NOMO-1 treated with DMSO at 0.1 percent for 48 hours (cell line): ENCODE data around the gene PNMA6F.
"Not testable (repeated sequence)": the region's sequence is repeated elsewhere in the genome, so short reads cannot be mapped to it uniquely, and the experiment has no call there.

Source experiments
- DNase-seq: peaks from one replicate; lab custom pipeline; 2025; ENCODE audit not compliant: unreplicated experiment; lab: John Stamatoyannopoulos, UW

Gene PNMA6F

DNA sequence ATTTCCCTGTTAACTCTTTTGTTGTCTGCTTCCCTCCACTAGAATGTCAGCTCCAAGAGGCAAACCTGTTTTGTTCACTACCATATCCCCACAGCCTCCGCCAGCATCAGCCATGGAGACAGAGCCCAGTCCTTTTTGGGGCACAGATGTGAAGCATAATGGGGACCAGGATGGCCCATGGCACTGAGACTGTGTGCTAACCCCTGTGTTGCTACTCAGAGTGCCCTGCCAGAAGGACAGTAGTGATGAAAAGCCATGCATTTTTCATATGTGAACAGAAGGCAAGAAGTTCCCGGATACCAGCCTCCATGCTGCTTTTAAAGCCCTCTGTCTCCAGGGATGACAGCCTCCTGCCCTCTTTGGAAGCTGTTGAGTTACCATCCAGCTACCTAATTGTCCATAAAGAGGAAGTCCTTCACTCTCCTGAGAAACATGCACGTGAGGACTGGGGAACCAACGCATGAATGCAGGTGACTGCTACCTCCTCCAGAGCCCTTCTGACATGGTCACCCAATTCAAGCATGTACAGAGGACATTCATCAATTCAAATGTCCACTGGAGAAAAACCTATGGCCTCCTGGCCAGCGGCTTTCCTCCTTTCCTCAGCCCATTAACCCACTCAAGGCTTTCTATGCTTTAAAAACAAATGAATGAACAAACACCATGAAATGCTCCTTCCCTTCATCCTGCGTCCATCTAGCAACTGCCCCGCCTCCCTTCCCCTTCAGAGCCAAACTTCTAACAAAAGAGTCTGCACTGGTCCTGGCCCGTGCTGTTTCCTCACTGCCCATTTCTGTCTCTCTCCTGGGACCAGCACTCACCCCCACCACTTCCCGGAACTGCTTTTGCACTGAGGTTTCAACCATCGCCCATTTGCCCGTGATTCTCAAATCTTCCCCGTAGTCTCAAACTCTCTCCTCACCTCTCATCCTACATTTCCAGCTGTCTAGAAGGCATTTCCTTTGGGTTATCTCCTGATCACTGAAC is 18.0 kb downstream of the PNMA6F start:
- DNase-seq, result no peak

DNA sequence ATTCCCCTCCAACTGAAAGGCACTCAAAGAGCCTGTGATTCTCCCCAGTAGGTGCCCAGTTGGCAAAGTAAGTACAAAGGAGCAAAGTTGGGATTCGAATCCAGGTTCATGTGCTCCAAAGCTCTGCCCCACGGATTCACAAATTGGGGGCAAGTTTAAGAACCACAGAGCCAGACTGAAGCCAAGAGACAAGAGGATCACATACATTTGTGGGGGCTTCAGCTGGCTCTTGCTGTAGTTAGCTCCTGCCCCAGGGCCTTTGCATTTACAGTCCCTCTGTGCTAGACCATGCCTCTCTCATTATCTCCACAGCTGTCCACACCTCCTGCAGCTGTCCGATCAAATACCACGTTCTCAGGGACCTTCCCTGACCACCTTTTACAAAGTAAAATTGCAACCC is 18.8 kb downstream of the PNMA6F start:
- DNase-seq, result no peak

GRCh38 chrX:153301746-153302145 is 19.8 kb downstream of the PNMA6F start:
- DNase-seq, result no peak

DNA sequence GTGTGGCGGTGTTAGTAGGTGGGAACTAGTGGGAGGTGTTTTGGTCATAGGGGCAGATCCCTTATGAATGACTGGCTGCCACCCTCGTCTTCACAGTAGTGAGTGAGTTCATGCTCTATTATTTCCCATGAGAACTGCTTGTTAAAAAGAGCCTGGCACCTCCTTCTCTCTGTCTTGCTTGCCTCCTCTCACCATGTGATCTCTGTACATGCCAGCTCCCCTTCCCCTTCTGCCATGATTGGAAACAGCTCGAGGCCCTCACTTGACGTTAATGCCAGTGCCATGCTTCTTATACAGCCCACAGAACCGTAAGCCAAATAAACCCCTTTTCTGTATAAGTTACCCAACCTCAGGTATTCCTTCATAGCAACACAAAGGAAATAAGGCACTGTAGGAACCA is 21.7 kb downstream of the PNMA6F start:
- DNase-seq, result no peak

DNA sequence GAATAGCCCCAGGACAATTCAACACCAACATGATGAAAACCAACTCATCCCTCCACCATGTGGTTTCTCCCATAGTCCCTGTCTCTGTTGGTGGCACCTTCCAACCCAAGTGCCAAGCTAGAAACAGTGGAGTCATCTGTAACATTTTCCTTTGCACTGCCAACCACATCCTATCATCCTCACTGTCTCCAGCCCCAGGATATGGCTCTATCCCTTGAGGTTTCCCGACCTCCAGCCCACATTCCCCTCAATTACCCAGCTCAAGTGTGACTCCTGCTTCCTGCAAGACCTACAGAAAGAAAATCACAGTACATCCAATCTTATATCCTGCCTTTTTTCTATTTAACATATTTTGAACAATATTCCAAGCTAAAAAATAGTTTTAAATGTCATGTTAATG is 24.2 kb downstream of the PNMA6F start:
- no peak for DNase-seq

DNA sequence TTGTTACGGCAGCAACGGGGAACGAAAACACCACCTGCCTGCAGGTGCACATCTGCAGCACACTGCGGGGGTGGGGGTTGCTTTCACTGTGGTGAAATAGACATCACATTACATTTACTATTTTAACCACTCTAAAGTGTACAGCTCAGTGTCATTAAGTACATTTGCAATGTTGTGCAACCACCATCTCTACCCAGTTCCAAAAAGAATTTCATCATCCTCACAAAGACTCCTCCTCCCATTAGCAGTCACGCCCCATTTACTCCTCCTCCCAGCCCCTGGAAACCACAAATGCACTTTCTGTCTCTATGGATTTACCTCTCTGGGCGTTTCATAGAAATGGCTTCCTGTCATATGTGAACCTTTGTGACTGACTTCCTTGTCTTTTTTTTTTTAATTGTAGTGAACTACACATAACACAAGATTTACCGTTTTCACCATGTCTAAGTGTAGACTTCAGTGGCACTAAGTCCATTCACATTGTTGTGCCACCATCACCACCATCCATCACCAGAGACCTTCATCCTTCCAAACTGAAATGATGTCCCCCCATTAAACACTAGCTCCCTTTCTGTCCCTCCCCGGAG is 28.0 kb downstream of the PNMA6F start:
- DNase-seq, result not testable (repeated sequence)

GRCh38 chrX:153288807-153289206 is 32.8 kb downstream of the PNMA6F start:
- DNase-seq, result not testable (repeated sequence)

DNA sequence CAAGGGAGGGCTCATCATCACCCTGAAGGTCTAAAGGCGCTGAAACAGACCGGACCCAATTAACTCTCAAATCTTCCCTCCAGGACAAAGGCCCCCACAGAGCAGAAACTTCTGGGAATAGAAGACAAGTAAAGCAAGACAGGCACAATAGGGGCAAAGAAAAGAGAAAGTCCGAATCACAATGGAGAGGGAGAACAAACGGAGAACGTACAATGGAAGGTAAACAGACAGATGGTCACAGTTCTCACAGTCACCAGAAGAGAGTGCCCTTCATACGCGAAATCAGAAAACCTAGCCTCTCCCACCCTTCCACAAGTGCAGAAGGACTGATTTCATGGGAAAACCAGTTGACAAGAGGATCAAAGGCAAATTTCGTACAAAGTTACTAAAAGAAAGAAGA is 35.9 kb downstream of the PNMA6F start:
- DNase-seq, result not testable (repeated sequence)

DNA sequence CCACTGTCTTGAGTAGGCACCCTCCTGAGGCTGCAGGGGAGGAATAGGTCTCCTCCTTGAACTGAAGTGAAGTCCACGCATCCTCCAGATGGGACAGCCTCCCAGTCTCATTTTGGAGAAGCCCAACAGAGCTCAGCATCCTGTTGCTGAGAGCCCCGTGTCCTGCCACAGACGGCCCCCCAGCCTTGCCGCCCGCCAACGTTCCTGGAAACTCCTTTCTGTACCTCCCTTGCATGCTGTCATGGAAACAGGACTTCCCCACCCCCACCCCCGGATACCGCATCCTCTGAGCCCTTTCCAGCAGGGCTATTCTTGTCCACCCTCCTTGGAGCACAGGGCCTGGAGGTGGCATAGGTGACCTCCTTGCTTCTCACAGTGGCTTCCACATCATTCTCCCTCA is 37.6 kb downstream of the PNMA6F start:
- DNase-seq, result not testable (repeated sequence)

- not testable (repeated sequence) for DNase-seq
These were observed 39.8 kb downstream of the PNMA6F start for GRCh38 chrX:153281784-153282183.

- not testable (repeated sequence) for DNase-seq
These were observed 42.3 kb downstream of the PNMA6F start for GRCh38 chrX:153279304-153279703.

- not testable (repeated sequence) for DNase-seq
These were observed 45.5 kb downstream of the PNMA6F start for GRCh38 chrX:153276049-153276448.

GRCh38 chrX:153275418-153275817 is 46.1 kb downstream of the PNMA6F start:
- not testable (repeated sequence) for DNase-seq

DNA sequence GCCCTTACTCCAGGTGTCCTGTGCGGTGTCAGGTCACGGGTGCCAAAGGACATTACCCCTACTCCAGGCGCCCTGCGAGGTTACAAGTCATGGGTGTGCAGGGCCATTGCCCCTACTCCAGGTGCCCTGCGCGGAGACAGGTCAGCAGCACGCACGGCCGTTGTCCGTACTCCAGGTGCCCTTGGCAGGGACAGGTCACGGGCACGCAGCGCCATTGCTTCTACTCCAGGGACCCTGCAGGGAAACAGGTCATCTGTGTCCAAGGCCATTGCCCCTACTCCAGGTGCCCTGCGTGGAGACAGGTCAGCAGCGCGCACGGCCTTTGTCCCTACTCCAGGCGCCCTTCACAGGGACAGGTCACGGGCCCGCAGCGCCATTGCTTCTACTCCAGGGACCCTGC is 49.0 kb downstream of the PNMA6F start:
- DNase-seq, result not testable (repeated sequence)

DNA sequence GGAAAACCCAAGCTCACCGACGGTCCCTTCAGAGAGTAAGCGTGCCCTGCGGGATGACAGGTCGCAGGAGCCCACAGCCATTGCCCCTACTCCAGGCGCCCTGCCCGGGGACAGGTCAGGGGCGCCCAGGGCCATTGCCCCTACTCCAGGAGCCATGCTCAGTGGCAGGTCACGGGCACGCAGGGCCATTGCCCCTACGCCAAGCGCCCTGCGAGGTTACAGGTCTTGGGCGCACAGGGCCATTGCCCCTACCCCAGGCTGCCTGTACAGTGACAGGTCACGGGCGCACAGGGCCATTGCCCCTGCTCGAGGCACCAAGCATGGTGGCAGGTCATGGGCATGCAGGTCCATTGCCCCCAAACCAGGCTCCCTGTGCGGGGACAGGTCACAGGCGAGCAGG is 49.5 kb downstream of the PNMA6F start:
- not testable (repeated sequence) for DNase-seq
